ENCODE results near the gene DYNLRB1. TPM values are rescaled to one million over a fixed set of nuclear protein-coding genes. Genes with fewer than 3 reads are reported as not detected.

The DYNLRB1 gene
- total and polyA plus RNA-seq, 2 of the 13 experiments (the other 11 are each of a cell fraction or from before 2014, with no cell fraction given), result 140 to 244 TPM

- no peak for TF ChIP-seq FOXM1 (CRISPR knock-in tag; IDR thresholded peaks at IDR 0.05)
- TF ChIP-seq MIER2 (CRISPR knock-in tag; IDR thresholded peaks at IDR 0.05), result no peak; the same call in 1 of the 2 replicates
- TF ChIP-seq PBX2 (CRISPR knock-in tag; IDR thresholded peaks at IDR 0.05), result 0 out of 2 replicates have a peak, but pooled peaks have one; percentile 30
- no peak for TF ChIP-seq MLX (CRISPR knock-in tag; IDR thresholded peaks at IDR 0.05)
- TF ChIP-seq SAFB2 (CRISPR knock-in tag; IDR thresholded peaks at IDR 0.05; ENCODE audit: borderline replicate concordance, low read depth), result peak; percentile 67; the same call in 1 of the 2 replicates
- no peak for TF ChIP-seq ZNF772 (CRISPR knock-in tag; IDR thresholded peaks at IDR 0.05)
- no peak for TF ChIP-seq ZNF652 (CRISPR knock-in tag; IDR thresholded peaks at IDR 0.05; ENCODE audit: borderline replicate concordance, low read depth)
- no peak for TF ChIP-seq KDM5B (CRISPR knock-in tag; IDR thresholded peaks at IDR 0.05; ENCODE audit: borderline replicate concordance)
- TF ChIP-seq ZBTB10 (CRISPR knock-in tag; IDR thresholded peaks at IDR 0.05; ENCODE audit: borderline replicate concordance), result 0 out of 2 replicates have a peak, but pooled peaks have one; percentile 16
- TF ChIP-seq TERF1 (CRISPR knock-in tag; IDR thresholded peaks at IDR 0.05), result no peak
- TF ChIP-seq ZNF335 (CRISPR knock-in tag; IDR thresholded peaks at IDR 0.05), result no peak; the same call in 1 of the 2 replicates
- TF ChIP-seq SRY (CRISPR knock-in tag; IDR thresholded peaks at IDR 0.05), result no peak
- no peak for TF ChIP-seq NCOA2 (CRISPR knock-in tag; IDR thresholded peaks at IDR 0.05)
- TF ChIP-seq LCORL (IDR thresholded peaks at IDR 0.05), result no peak
- peak; percentile 18; the same call in 1 of the 2 replicates for TF ChIP-seq LCORL (CRISPR knock-in tag; IDR thresholded peaks at IDR 0.05)
- TF ChIP-seq ZNF556 (CRISPR knock-in tag; IDR thresholded peaks at IDR 0.05; ENCODE audit: borderline replicate concordance), result no peak
- no peak for TF ChIP-seq ZMYM2 (CRISPR knock-in tag; IDR thresholded peaks at IDR 0.05)
- TF ChIP-seq RFXAP (CRISPR knock-in tag; IDR thresholded peaks at IDR 0.05; ENCODE audit: borderline replicate concordance), result peak; percentile 70; the same call in 1 of the 2 replicates
- TF ChIP-seq HOMEZ (CRISPR knock-in tag; IDR thresholded peaks at IDR 0.05; ENCODE audit: low read depth), result peak; percentile 72; the same call in 1 of the 2 replicates
- TF ChIP-seq ZNF552 (CRISPR knock-in tag; IDR thresholded peaks at IDR 0.05; ENCODE audit: borderline replicate concordance), result no peak
- TF ChIP-seq IKZF1 (IDR thresholded peaks at IDR 0.05), result no peak
- TF ChIP-seq NCOA1 (CRISPR knock-in tag; IDR thresholded peaks at IDR 0.05), result no peak
- no peak for TF ChIP-seq KLF9 (CRISPR knock-in tag; IDR thresholded peaks at IDR 0.05; ENCODE audit: low read depth)
- no peak for TF ChIP-seq ZSCAN25 (CRISPR knock-in tag; IDR thresholded peaks at IDR 0.05)
- TF ChIP-seq NR3C1 (CRISPR knock-in tag; IDR thresholded peaks at IDR 0.05), result no peak
These were observed 3.8 kb upstream of the DYNLRB1 start (continued) for GRCh38 chr20:34512266-34512954.

Measured in HepG2 (cell line).